ENCODE measurements around the gene KCNJ10.

KCNJ10 gene

DNA sequence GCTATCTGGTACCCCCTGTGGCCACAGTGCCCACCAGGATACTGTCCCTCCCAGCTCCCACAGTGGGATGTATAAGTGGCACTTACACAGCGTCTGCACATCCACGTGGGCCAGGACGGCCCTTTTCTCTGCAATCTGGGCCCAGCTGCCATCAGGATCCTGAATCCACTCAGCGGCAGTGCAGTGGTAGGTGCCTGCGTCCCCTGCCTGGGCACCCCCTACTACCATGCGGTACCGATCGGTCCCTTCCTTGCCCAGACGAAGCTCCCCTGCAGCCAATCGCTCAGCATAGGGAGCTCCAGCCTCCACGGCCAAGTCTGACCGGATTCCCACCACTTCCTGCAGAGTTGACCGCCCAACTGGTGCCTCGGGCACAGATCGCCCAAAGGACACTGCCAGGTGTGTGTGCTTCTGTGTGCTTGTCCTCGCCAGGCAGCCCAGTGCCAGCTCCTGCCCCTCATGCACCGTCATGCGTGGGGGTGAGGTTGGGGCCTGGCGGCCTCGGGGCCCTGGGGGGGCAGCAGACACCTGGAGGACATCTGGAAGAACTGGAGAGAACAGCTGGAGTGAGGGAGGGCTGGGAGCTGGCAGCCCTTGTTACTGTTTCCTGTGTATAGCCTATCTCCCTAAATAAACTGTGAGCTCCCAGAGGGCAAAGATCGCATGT lies 23.8 kb upstream of the KCNJ10 start:
- H3K27me3 ChIP-seq (replicated peaks; ENCODE audit: control insufficient read depth, insufficient read depth, low read length, poor library complexity, severe bottlenecking), result no peaks in the 10 kb centered on the region
- DNase-seq, result no peak
- H3K4me1 ChIP-seq (ENCODE audit: control insufficient read depth, insufficient read depth, low read length, poor library complexity, severe bottlenecking), result peaks cover 24% of the 10 kb centered on the region
- H3K27ac ChIP-seq (ENCODE audit: insufficient read depth, low read length, poor library complexity, severe bottlenecking), result no peak overlapping the region
- H3K9me3 ChIP-seq (ENCODE audit: control insufficient read depth, low read length), result no peaks in the 10 kb centered on the region
- H3K36me3 ChIP-seq (ENCODE audit: control insufficient read depth, insufficient read depth, low read length), result peaks cover 60% of the 10 kb centered on the region
- H3K4me3 ChIP-seq (ENCODE audit: insufficient read depth, low read depth, low read length, poor library complexity, severe bottlenecking), result no peak overlapping the region

DNA sequence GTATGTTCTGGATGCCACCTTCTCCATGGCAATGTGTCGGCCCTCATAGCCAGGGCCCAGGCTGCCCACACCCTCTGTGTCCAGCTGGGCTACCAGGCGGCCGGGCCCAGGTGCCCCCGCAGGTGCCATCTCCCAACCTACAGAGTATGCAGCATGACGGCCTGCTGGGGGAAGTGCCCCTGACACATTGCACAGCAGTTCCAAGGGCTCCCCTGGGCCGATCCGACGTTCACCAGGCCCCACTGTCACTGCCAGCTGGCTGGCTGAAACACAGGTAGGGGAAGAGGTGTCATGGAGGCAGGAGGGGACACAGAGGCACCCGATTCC lies 23.1 kb upstream of the KCNJ10 start:
- H3K4me1 ChIP-seq (ENCODE audit: control insufficient read depth, insufficient read depth, low read length, poor library complexity, severe bottlenecking), result peaks cover 24% of the 10 kb centered on the region
- H3K4me3 ChIP-seq (ENCODE audit: insufficient read depth, low read depth, low read length, poor library complexity, severe bottlenecking), result no peak overlapping the region
- no peak for DNase-seq
- no peak overlapping the region for H3K27ac ChIP-seq (ENCODE audit: insufficient read depth, low read length, poor library complexity, severe bottlenecking)
- H3K36me3 ChIP-seq (ENCODE audit: control insufficient read depth, insufficient read depth, low read length), result peaks cover 66% of the 10 kb centered on the region
- H3K27me3 ChIP-seq (replicated peaks; ENCODE audit: control insufficient read depth, insufficient read depth, low read length, poor library complexity, severe bottlenecking), result no peaks in the 10 kb centered on the region
- no peaks in the 10 kb centered on the region for H3K9me3 ChIP-seq (ENCODE audit: control insufficient read depth, low read length)

- H3K4me3 ChIP-seq (ENCODE audit: insufficient read depth, low read depth, low read length, poor library complexity, severe bottlenecking), result no peak overlapping the region
- no peaks in the 10 kb centered on the region for H3K27me3 ChIP-seq (replicated peaks; ENCODE audit: control insufficient read depth, insufficient read depth, low read length, poor library complexity, severe bottlenecking)
- no peak for DNase-seq
- no peaks in the 10 kb centered on the region for H3K9me3 ChIP-seq (ENCODE audit: control insufficient read depth, low read length)
- peaks cover 20% of the 10 kb centered on the region for H3K4me1 ChIP-seq (ENCODE audit: control insufficient read depth, insufficient read depth, low read length, poor library complexity, severe bottlenecking)
- peaks cover 66% of the 10 kb centered on the region for H3K36me3 ChIP-seq (ENCODE audit: control insufficient read depth, insufficient read depth, low read length)
- H3K27ac ChIP-seq (ENCODE audit: insufficient read depth, low read length, poor library complexity, severe bottlenecking), result no peak overlapping the region
Observed at GRCh38 chr1:160092366-160093068, 22.6 kb upstream of the KCNJ10 start.

- H3K4me1 ChIP-seq (ENCODE audit: control insufficient read depth, insufficient read depth, low read length, poor library complexity, severe bottlenecking), result peaks cover 14% of the 10 kb centered on the region
- H3K27ac ChIP-seq (ENCODE audit: insufficient read depth, low read length, poor library complexity, severe bottlenecking), result no peak overlapping the region
- H3K4me3 ChIP-seq (ENCODE audit: insufficient read depth, low read depth, low read length, poor library complexity, severe bottlenecking), result no peak overlapping the region
- H3K9me3 ChIP-seq (ENCODE audit: control insufficient read depth, low read length), result no peaks in the 10 kb centered on the region
- DNase-seq, result no peak
- peaks cover 72% of the 10 kb centered on the region for H3K36me3 ChIP-seq (ENCODE audit: control insufficient read depth, insufficient read depth, low read length)
- H3K27me3 ChIP-seq (replicated peaks; ENCODE audit: control insufficient read depth, insufficient read depth, low read length, poor library complexity, severe bottlenecking), result no peaks in the 10 kb centered on the region
Observed at GRCh38 chr1:160091666-160092223, 21.8 kb upstream of the KCNJ10 start.

GRCh38 chr1:160090760-160091159 lies 20.8 kb upstream of the KCNJ10 start:
- Histone ChIP-seq H3K36me3 (ENCODE audit: control insufficient read depth, insufficient read depth, low read length) (peaks cover 73% of the 10 kb centered on the region), H3K4me1 (ENCODE audit: control insufficient read depth, insufficient read depth, low read length, poor library complexity, severe bottlenecking) (peaks cover 6% of the 10 kb centered on the region), H3K9me3 (ENCODE audit: control insufficient read depth, low read length) (no peaks in the 10 kb centered on the region), H3K27ac (ENCODE audit: insufficient read depth, low read length, poor library complexity, severe bottlenecking) (no peak overlapping the region), H3K27me3 (replicated peaks; ENCODE audit: control insufficient read depth, insufficient read depth, low read length, poor library complexity, severe bottlenecking) (no peaks in the 10 kb centered on the region), H3K4me3 (ENCODE audit: insufficient read depth, low read depth, low read length, poor library complexity, severe bottlenecking) (no peak overlapping the region)
- no peak for DNase-seq

GRCh38 chr1:160089883-160090282 lies 19.9 kb upstream of the KCNJ10 start:
- no peaks in the 10 kb centered on the region for H3K9me3 ChIP-seq (ENCODE audit: control insufficient read depth, low read length)
- no peak overlapping the region for H3K27ac ChIP-seq (ENCODE audit: insufficient read depth, low read length, poor library complexity, severe bottlenecking)
- H3K36me3 ChIP-seq (ENCODE audit: control insufficient read depth, insufficient read depth, low read length), result peaks cover 71% of the 10 kb centered on the region
- DNase-seq, result no peak
- no peak overlapping the region for H3K4me3 ChIP-seq (ENCODE audit: insufficient read depth, low read depth, low read length, poor library complexity, severe bottlenecking)
- no peaks in the 10 kb centered on the region for H3K27me3 ChIP-seq (replicated peaks; ENCODE audit: control insufficient read depth, insufficient read depth, low read length, poor library complexity, severe bottlenecking)
- H3K4me1 ChIP-seq (ENCODE audit: control insufficient read depth, insufficient read depth, low read length, poor library complexity, severe bottlenecking), result peaks cover 3% of the 10 kb centered on the region

DNA sequence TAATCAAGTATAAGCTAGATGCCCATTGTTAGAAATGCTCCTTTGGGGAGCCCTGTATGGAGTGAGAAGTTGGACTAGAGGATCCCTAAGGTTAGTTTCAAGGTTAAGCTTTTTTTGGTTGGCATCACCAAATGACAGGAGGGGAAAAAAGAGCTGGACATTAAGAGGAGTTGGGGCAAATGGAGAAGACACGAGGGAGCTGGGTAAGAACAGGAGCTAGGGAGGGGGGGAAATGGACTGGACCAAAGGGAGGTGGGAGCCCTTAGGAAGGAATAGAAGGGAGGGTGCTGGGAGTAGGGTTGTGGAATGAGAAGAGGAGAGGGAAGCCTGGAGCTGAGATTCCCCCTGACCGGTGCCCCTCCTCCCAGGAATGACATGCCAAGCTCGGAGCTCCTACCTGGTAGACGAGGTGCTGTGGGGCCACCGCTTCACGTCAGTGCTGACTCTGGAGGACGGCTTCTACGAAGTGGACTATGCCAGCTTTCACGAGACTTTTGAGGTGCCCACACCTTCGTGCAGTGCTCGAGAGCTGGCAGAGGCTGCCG lies 17.2 kb upstream of the KCNJ10 start:
- peaks cover 10% of the 10 kb centered on the region for H3K4me1 ChIP-seq (ENCODE audit: control insufficient read depth, insufficient read depth, low read length, poor library complexity, severe bottlenecking)
- peaks cover 45% of the 10 kb centered on the region for H3K36me3 ChIP-seq (ENCODE audit: control insufficient read depth, insufficient read depth, low read length)
- H3K9me3 ChIP-seq (ENCODE audit: control insufficient read depth, low read length), result no peaks in the 10 kb centered on the region
- H3K4me3 ChIP-seq (ENCODE audit: insufficient read depth, low read depth, low read length, poor library complexity, severe bottlenecking), result no peak overlapping the region
- H3K27ac ChIP-seq (ENCODE audit: insufficient read depth, low read length, poor library complexity, severe bottlenecking), result no peak overlapping the region
- DNase-seq, result no peak
- no peaks in the 10 kb centered on the region for H3K27me3 ChIP-seq (replicated peaks; ENCODE audit: control insufficient read depth, insufficient read depth, low read length, poor library complexity, severe bottlenecking)

DNA sequence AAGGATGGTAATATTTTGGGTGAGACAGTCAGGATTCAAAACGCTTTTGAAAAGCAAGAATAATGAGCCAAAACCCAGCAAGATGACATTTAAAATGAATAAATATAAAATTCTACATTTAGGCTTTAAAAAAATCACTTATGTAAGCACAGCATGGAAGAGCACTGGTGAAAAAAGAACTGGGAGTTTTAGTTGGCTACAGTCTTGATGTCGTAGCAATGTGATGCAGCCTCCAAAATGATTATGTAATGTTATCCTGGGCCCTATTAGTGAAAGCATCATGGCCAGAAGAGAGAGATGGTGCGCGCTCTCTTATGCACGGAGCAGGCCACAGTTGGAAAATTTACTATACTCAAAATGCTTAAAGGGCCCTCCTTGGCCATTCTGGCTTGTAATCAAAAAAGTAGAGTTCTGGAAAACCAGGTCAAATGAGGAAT lies 16.5 kb upstream of the KCNJ10 start:
- H3K27ac ChIP-seq (ENCODE audit: insufficient read depth, low read length, poor library complexity, severe bottlenecking), result no peak overlapping the region
- peaks cover 1% of the 10 kb centered on the region for H3K27me3 ChIP-seq (replicated peaks; ENCODE audit: control insufficient read depth, insufficient read depth, low read length, poor library complexity, severe bottlenecking)
- H3K36me3 ChIP-seq (ENCODE audit: control insufficient read depth, insufficient read depth, low read length), result peaks cover 38% of the 10 kb centered on the region
- H3K4me1 ChIP-seq (ENCODE audit: control insufficient read depth, insufficient read depth, low read length, poor library complexity, severe bottlenecking), result peaks cover 10% of the 10 kb centered on the region
- DNase-seq, result no peak
- H3K4me3 ChIP-seq (ENCODE audit: insufficient read depth, low read depth, low read length, poor library complexity, severe bottlenecking), result no peak overlapping the region
- no peaks in the 10 kb centered on the region for H3K9me3 ChIP-seq (ENCODE audit: control insufficient read depth, low read length)

- no peak overlapping the region for H3K27ac ChIP-seq (ENCODE audit: insufficient read depth, low read length, poor library complexity, severe bottlenecking)
- peaks cover 10% of the 10 kb centered on the region for H3K4me1 ChIP-seq (ENCODE audit: control insufficient read depth, insufficient read depth, low read length, poor library complexity, severe bottlenecking)
- peaks cover 32% of the 10 kb centered on the region for H3K36me3 ChIP-seq (ENCODE audit: control insufficient read depth, insufficient read depth, low read length)
- DNase-seq, result peak; percentile 33 to 58 (median 40)
- no peaks in the 10 kb centered on the region for H3K9me3 ChIP-seq (ENCODE audit: control insufficient read depth, low read length)
- no peak overlapping the region for H3K4me3 ChIP-seq (ENCODE audit: insufficient read depth, low read depth, low read length, poor library complexity, severe bottlenecking)
- peaks cover 7% of the 10 kb centered on the region for H3K27me3 ChIP-seq (replicated peaks; ENCODE audit: control insufficient read depth, insufficient read depth, low read length, poor library complexity, severe bottlenecking)
Observed at GRCh38 chr1:160085686-160086455, 15.9 kb upstream of the KCNJ10 start.

Data from effector memory CD4-positive, alpha-beta T cell (primary cell).